ENCODE data around the gene VTCN1. TPM values are rescaled to one million over a fixed set of nuclear protein-coding genes. Genes with fewer than 3 reads are reported as not detected.

Gene VTCN1
- total and polyA plus RNA-seq, 2 of the 8 experiments (the other 6 are each of a cell fraction or from before 2014, with no cell fraction given) = 0.32 TPM; not detected in 1

- no peak for TF ChIP-seq BCL11A (IDR thresholded peaks at IDR 0.05; ENCODE audit: low read depth in 2 of 2, low read length in 2 of 2)
- no peak for TF ChIP-seq CHD1 (IDR thresholded peaks at IDR 0.05; ENCODE audit: low read depth, low read length)
These were observed 37.0 kb downstream of the VTCN1 start (continued) for GRCh38 chr1:117173691-117174090.

Measured in H1 (cell line).